ENCODE results near the gene DPEP2.

GRCh38 chr16:67989322-67990017, 9.8 kb downstream of the DPEP2 start:
- TF ChIP-seq TAF1 (IDR thresholded peaks at IDR 0.05; ENCODE audit: borderline replicate concordance, insufficient read depth, low read length) (no peak), POLR2AphosphoS5 (IDR thresholded peaks at IDR 0.05; ENCODE audit: low read depth, low read length) (no peak), FOXP2 (optimal IDR thresholded peaks at IDR 0.05; ENCODE audit: borderline replicate concordance, extremely low read depth, extremely low read length, insufficient read depth) (no peak)
- TF ChIP-seq, protein P1, sequence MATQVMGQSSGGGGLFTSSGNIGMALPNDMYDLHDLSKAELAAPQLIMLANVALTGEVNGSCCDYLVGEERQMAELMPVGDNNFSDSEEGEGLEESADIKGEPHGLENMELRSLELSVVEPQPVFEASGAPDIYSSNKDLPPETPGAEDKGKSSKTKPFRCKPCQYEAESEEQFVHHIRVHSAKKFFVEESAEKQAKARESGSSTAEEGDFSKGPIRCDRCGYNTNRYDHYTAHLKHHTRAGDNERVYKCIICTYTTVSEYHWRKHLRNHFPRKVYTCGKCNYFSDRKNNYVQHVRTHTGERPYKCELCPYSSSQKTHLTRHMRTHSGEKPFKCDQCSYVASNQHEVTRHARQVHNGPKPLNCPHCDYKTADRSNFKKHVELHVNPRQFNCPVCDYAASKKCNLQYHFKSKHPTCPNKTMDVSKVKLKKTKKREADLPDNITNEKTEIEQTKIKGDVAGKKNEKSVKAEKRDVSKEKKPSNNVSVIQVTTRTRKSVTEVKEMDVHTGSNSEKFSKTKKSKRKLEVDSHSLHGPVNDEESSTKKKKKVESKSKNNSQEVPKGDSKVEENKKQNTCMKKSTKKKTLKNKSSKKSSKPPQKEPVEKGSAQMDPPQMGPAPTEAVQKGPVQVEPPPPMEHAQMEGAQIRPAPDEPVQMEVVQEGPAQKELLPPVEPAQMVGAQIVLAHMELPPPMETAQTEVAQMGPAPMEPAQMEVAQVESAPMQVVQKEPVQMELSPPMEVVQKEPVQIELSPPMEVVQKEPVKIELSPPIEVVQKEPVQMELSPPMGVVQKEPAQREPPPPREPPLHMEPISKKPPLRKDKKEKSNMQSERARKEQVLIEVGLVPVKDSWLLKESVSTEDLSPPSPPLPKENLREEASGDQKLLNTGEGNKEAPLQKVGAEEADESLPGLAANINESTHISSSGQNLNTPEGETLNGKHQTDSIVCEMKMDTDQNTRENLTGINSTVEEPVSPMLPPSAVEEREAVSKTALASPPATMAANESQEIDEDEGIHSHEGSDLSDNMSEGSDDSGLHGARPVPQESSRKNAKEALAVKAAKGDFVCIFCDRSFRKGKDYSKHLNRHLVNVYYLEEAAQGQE (IDR thresholded peaks at IDR 0.05; ENCODE audit: insufficient read depth in 1 of 2, low read depth in 2 of 2, low read length in 2 of 2), result no peak

All from PFSK-1 (cell line).